ENCODE results near the gene ASCC1. TPM values are rescaled to one million over a fixed set of nuclear protein-coding genes. Genes with fewer than 3 reads are reported as not detected.

The ASCC1 gene
- total and polyA plus RNA-seq, 2 donors from 2014 or later: 24.0 to 36.1 TPM

DNA sequence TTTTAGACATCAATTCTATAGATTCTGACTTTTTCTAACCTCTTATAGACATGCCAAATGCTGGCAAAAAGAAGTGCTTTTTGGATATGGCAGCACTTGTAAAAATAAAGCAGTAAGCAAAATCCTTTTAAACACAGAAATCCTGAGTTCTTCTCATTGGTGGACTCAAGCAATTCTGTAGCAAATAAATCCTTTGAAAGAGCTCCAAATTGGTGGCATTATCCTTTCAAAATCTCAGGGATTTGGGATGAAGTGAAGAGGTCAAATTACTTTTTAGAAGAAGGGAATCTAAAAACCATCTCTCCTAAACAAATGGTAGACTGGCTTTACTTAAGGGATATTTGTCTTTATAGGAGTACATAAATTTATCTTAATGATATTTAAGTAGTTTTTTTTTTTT lies 17.5 kb upstream of the ASCC1 start:
- TF ChIP-seq, protein P1, sequence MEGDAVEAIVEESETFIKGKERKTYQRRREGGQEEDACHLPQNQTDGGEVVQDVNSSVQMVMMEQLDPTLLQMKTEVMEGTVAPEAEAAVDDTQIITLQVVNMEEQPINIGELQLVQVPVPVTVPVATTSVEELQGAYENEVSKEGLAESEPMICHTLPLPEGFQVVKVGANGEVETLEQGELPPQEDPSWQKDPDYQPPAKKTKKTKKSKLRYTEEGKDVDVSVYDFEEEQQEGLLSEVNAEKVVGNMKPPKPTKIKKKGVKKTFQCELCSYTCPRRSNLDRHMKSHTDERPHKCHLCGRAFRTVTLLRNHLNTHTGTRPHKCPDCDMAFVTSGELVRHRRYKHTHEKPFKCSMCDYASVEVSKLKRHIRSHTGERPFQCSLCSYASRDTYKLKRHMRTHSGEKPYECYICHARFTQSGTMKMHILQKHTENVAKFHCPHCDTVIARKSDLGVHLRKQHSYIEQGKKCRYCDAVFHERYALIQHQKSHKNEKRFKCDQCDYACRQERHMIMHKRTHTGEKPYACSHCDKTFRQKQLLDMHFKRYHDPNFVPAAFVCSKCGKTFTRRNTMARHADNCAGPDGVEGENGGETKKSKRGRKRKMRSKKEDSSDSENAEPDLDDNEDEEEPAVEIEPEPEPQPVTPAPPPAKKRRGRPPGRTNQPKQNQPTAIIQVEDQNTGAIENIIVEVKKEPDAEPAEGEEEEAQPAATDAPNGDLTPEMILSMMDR (IDR thresholded peaks at IDR 0.05; ENCODE audit: borderline replicate concordance, extremely low read depth, insufficient read depth): no peak
- Histone ChIP-seq H3K4me1 (ENCODE audit: control insufficient read depth in 2 of 3, insufficient read depth in 2 of 3, low read depth in 1 of 3, low read length in 3 of 3) (peaks cover 0 to 3% (median 0%) of the 10 kb centered on the region in 3 donors), H3K4me3 (ENCODE audit: low read length in 3 of 3) (no peak overlapping the region), H3K27me3 (ENCODE audit: control insufficient read depth, insufficient read depth, low read length) (no peaks in the 10 kb centered on the region), H3K36me3 (ENCODE audit: control insufficient read depth in 2 of 3, insufficient read depth in 3 of 3, low read length in 3 of 3) (peaks cover 0 to 23% (median 15%) of the 10 kb centered on the region in 3 donors), H3K9me3 (ENCODE audit: control insufficient read depth in 2 of 3, insufficient read depth in 1 of 3, low read length in 3 of 3) (no peaks in the 10 kb centered on the region), H3K27ac (ENCODE audit: low read depth in 2 of 2, low read length in 2 of 2) (no peak overlapping the region), H3K9ac (ENCODE audit: low read length in 3 of 3) (no peak overlapping the region)
- intact Hi-C loops (cut with DNase I): no loop called here
- FAIRE-seq (no peak), DNase-seq (no peak)

DNA sequence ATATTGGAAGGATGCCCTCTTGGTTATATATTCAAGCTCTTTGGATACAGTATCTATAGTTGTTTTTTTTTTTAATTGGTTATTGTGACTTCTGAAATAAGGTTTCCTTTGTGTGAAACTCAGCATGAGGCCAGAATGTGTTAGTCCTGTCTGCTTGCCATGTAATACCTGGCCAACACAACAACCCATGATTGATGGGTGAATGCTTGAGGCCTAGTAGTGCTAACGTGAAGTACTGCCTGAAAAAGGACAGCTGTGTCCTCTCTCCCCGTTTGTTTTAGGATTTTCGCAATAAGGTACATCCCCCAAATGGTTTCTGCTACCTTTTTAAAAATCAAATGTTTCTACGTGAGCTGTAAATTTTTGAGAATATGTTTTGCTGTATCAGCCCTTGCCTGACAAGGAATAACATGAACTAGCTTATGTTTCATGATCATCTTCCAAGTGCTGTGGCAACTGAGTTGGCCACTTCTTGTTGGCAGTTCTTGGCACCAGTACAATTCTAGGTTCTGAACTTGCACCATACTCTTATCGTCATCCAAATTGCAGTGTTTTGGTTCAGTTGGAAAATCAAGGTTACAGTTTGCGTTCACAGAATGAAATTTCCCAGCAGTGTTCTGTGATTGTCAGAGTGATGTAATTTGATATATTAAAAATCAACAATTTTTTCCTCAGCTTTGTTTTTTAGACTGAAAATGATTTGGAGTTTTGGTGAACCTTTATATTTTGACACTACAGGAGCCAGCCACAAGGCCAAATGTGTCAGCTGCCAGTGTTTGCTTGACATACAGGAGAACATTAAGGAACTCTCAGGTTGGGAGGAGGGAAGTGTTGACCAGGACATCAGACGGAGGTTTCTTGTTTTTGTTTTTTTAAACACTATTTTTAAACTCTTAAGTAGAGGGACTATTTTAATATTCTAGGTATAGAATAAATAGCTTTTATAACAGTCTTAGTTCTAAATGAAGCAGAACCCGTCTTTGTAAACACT lies 13.5 kb upstream of the ASCC1 start:
- Histone ChIP-seq H3K27me3 (ENCODE audit: control insufficient read depth, insufficient read depth, low read length) (no peaks in the 10 kb centered on the region), H3K27ac (ENCODE audit: low read depth in 2 of 2, low read length in 2 of 2) (peak overlapping the region in 1 of 2 donors; percentile 32), H3K9ac (ENCODE audit: low read length in 3 of 3) (no peak overlapping the region), H3K36me3 (ENCODE audit: control insufficient read depth in 2 of 3, insufficient read depth in 3 of 3, low read length in 3 of 3) (peaks cover 0 to 16% (median 8%) of the 10 kb centered on the region in 3 donors), H3K9me3 (ENCODE audit: control insufficient read depth in 2 of 3, insufficient read depth in 1 of 3, low read length in 3 of 3) (no peaks in the 10 kb centered on the region), H3K4me1 (ENCODE audit: control insufficient read depth in 2 of 3, insufficient read depth in 2 of 3, low read depth in 1 of 3, low read length in 3 of 3) (peaks cover 0 to 3% (median 0%) of the 10 kb centered on the region in 3 donors), H3K4me3 (ENCODE audit: low read length in 3 of 3) (no peak overlapping the region)
- TF ChIP-seq, protein P1 (IDR thresholded peaks at IDR 0.05; ENCODE audit: borderline replicate concordance, extremely low read depth, insufficient read depth): no peak
- peak in 1 of 5 donors; percentile 57 for DNase-seq
- intact Hi-C loops (cut with DNase I): loop anchor here (10.0 kb wide), 1 partner anchor 105 kb away; no protein-coding TSS in a partner anchor
- FAIRE-seq: no peak

DNA sequence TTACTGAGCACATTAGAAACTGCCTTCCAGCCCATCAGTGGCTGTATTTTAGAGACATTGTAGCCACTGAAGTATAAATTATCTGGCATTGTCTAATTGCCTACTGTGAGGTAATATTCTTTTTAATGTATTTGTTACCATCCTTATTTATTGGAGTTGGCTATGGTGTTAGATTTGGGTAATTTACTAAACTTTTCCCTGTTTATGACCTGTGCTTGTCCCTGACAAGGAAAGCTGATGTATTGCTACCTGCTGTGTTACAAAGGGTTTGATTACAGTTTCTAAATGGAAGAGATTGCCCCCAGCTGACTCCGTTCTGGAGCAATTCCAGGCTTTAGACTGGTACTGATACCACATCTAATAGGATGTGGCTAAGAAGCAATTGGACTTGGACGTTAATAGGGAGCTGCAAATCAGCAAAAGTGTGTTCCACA lies 12.3 kb upstream of the ASCC1 start:
- H3K4me1 ChIP-seq (ENCODE audit: control insufficient read depth in 2 of 3, insufficient read depth in 2 of 3, low read depth in 1 of 3, low read length in 3 of 3): peaks cover 0 to 4% (median 3%) of the 10 kb centered on the region in 3 donors
- intact Hi-C loops (cut with DNase I): loop anchor here (10.0 kb wide), 1 partner anchor 106 kb away; no protein-coding TSS in a partner anchor
- TF ChIP-seq, protein P1 (IDR thresholded peaks at IDR 0.05; ENCODE audit: borderline replicate concordance, extremely low read depth, insufficient read depth): no peak
- H3K9me3 ChIP-seq (ENCODE audit: control insufficient read depth in 2 of 3, insufficient read depth in 1 of 3, low read length in 3 of 3): no peaks in the 10 kb centered on the region
- no peak for FAIRE-seq
- H3K27ac ChIP-seq (ENCODE audit: low read depth in 2 of 2, low read length in 2 of 2): no peak overlapping the region
- no peak overlapping the region for H3K4me3 ChIP-seq (ENCODE audit: low read length in 3 of 3)
- no peak overlapping the region for H3K9ac ChIP-seq (ENCODE audit: low read length in 3 of 3)
- peaks cover 0 to 11% (median 8%) of the 10 kb centered on the region in 3 donors for H3K36me3 ChIP-seq (ENCODE audit: control insufficient read depth in 2 of 3, insufficient read depth in 3 of 3, low read length in 3 of 3)
- DNase-seq: peak in 1 of 5 donors; percentile 27
- H3K27me3 ChIP-seq (ENCODE audit: control insufficient read depth, insufficient read depth, low read length): no peaks in the 10 kb centered on the region

Data from kidney (tissue), 14 donors.